Body of pancreas (tissue), 4 donors: ENCODE results near the gene MAP3K7CL. TPM values are rescaled to one million over a fixed set of nuclear protein-coding genes. Genes with fewer than 3 reads are reported as not detected.

Source experiments
- ATAC-seq: fragments of 150-250 bp; one replicate; pipeline ENCODE4 v1.9.1; 2016
- DNase-seq, 4 donors: peaks; one replicate each; pipeline ENCODE4 v3.0.0-alpha.2; 2019
- H3K27ac ChIP-seq, 4 donors: fragments of 200-600 bp; sonication (generic); 1 replicate in 3 of 4; 2 replicates in 1 of 4; pipeline versions ENCODE4 v1.5.1 to v1.6.1; 2016 to 2019; ENCODE audit warnings: mild to moderate bottlenecking in 1 of 4, mixed read lengths in 1 of 4, moderate library complexity in 1 of 4
- H3K27me3 ChIP-seq, 2 donors: fragments of 200-600 bp; sonication (generic); one replicate each; pipeline ENCODE4 v1.6.0; 2016; ENCODE audit warnings: mild to moderate bottlenecking in 1 of 2
- H3K36me3 ChIP-seq, 2 donors: fragments of 200-600 bp; sonication (generic); replicated peaks in 1 of 2; 2 replicates each; pipeline ENCODE4 v1.5.1; 2016; ENCODE audit warnings: low read depth in 2 of 2; ENCODE audit not compliant: insufficient read depth in 1 of 2
- H3K4me1 ChIP-seq: fragments of 200-600 bp; sonication (generic); one replicate; pipeline ENCODE4 v1.6.0; 2016
- H3K4me3 ChIP-seq, 2 donors: fragments of 200-600 bp; sonication (generic); 1 replicate in 1 of 2; 2 replicates in 1 of 2; pipeline ENCODE4 v1.5.1; 2016 to 2019
- H3K9me3 ChIP-seq, 3 donors: fragments of 200-600 bp; sonication (generic); 1 replicate in 2 of 3; 2 replicates in 1 of 3; pipeline ENCODE4 v1.5.1; 2016
- CTCF ChIP-seq, 7 experiments: fragments of 450-650 bp in 4 of 7; fragments of 200-600 bp in 3 of 7; sonication (generic) in 3 of 7; IDR thresholded peaks; one replicate each; pipeline ENCODE4 v1.5.1; 2016 to 2019; ENCODE audit warnings: antibody characterized with exemption in 7 of 7
- POLR2A ChIP-seq, 3 donors: fragments of 450-650 bp; IDR thresholded peaks; one replicate each; pipeline ENCODE4 v1.6.1; 2016; ENCODE audit warnings: antibody characterized with exemption in 3 of 3, mild to moderate bottlenecking in 2 of 3
- WGBS, 2 donors: methylation state at CpG; one replicate each; pipeline ENCODE4 v1.1.5; 2017; 5-methylcytosine and 5-hydroxymethylcytosine counted together
- intact Hi-C: fragments of 100-400 bp; cut with DNase I; formaldehyde crosslinking; loops from one replicate; pipeline ENCODE4 v1.15.1; 2023
- total RNA-seq, 2 donors: library from RNA; depleted of rRNA; stranded (reverse); fragments of >200 nt; gene quantifications; one replicate each; pipeline ENCODE4 v1.1.0, GENCODE V29; 2016

MAP3K7CL gene
- total RNA-seq, 2 donors from 2014 or later: 5.2 to 12.5 TPM

GRCh38 chr21:29181799-29182470, 51.5 kb downstream of the MAP3K7CL start:
- ATAC-seq (peak; percentile 86), DNase-seq (peak in 3 of 4 donors; percentile 25 to 37 (median 28))
- no peak for TF ChIP-seq CTCF (IDR thresholded peaks at IDR 0.05)
- peak in 2 of 3 donors; percentile 29 to 36 for TF ChIP-seq POLR2A (IDR thresholded peaks at IDR 0.05)
- Histone ChIP-seq H3K4me3 (no peak overlapping the region), H3K36me3 (no peaks in the 10 kb centered on the region), H3K4me1 (peaks cover 37% of the 10 kb centered on the region), H3K9me3 (no peaks in the 10 kb centered on the region), H3K27me3 (no peaks in the 10 kb centered on the region), H3K27ac (peak overlapping the region; percentile 72 to 83 (median 77))
- intact Hi-C loops: no loop called here
- 3 to 13% methylated on average over 9 of the region's 9 CpGs for WGBS, 2 donors

- ATAC-seq (peak; percentile 17), DNase-seq (no peak)
- no peaks in the 10 kb centered on the region for H3K9me3 ChIP-seq
- no peaks in the 10 kb centered on the region for H3K27me3 ChIP-seq
- no peak overlapping the region for H3K4me3 ChIP-seq
- 23 to 40% methylated on average over 4 of the region's 4 CpGs for WGBS, 2 donors
- no peaks in the 10 kb centered on the region for H3K36me3 ChIP-seq
- TF ChIP-seq POLR2A (IDR thresholded peaks at IDR 0.05) (no peak), CTCF (IDR thresholded peaks at IDR 0.05) (no peak)
- intact Hi-C loops: no loop called here
- H3K27ac ChIP-seq: peak overlapping the region; percentile 72 to 83 (median 77)
- peaks cover 39% of the 10 kb centered on the region for H3K4me1 ChIP-seq
These were observed 52.2 kb downstream of the MAP3K7CL start for GRCh38 chr21:29182691-29183092.

GRCh38 chr21:29184037-29184436, 53.6 kb downstream of the MAP3K7CL start:
- no peaks in the 10 kb centered on the region for H3K36me3 ChIP-seq
- no peak overlapping the region for H3K4me3 ChIP-seq
- peak overlapping the region in 1 of 4 donors; percentile 51 for H3K27ac ChIP-seq
- H3K27me3 ChIP-seq: no peaks in the 10 kb centered on the region
- DNase-seq (no peak), ATAC-seq (no peak)
- intact Hi-C loops: no loop called here
- no peaks in the 10 kb centered on the region for H3K9me3 ChIP-seq
- TF ChIP-seq CTCF (IDR thresholded peaks at IDR 0.05) (no peak), POLR2A (IDR thresholded peaks at IDR 0.05) (no peak)
- WGBS, 2 donors: 56 to 94% methylated on average over 1 of the region's 1 CpG
- H3K4me1 ChIP-seq: peaks cover 36% of the 10 kb centered on the region

- H3K36me3 ChIP-seq: no peaks in the 10 kb centered on the region
- H3K4me3 ChIP-seq: no peak overlapping the region
- TF ChIP-seq CTCF (IDR thresholded peaks at IDR 0.05) (no peak), POLR2A (IDR thresholded peaks at IDR 0.05) (no peak)
- H3K27me3 ChIP-seq: no peaks in the 10 kb centered on the region
- ATAC-seq (no peak), DNase-seq (no peak)
- intact Hi-C loops: no loop called here
- H3K9me3 ChIP-seq: no peaks in the 10 kb centered on the region
- WGBS, 2 donors: 86 to 94% methylated on average over 1 of the region's 1 CpG
- peaks cover 36% of the 10 kb centered on the region for H3K4me1 ChIP-seq
- no peak overlapping the region for H3K27ac ChIP-seq
These were observed 54.7 kb downstream of the MAP3K7CL start for GRCh38 chr21:29185172-29185571.

GRCh38 chr21:29185633-29186032, 55.2 kb downstream of the MAP3K7CL start:
- 96 to 99% methylated on average over 4 of the region's 4 CpGs for WGBS, 2 donors
- Histone ChIP-seq H3K27ac (no peak overlapping the region), H3K4me1 (peaks cover 36% of the 10 kb centered on the region), H3K27me3 (no peaks in the 10 kb centered on the region), H3K9me3 (no peaks in the 10 kb centered on the region), H3K4me3 (no peak overlapping the region), H3K36me3 (no peaks in the 10 kb centered on the region)
- DNase-seq (no peak), ATAC-seq (no peak)
- TF ChIP-seq POLR2A (IDR thresholded peaks at IDR 0.05) (no peak), CTCF (IDR thresholded peaks at IDR 0.05) (no peak)
- intact Hi-C loops: no loop called here
